ENCODE data around the gene PRADC1. TPM values are rescaled to one million over a fixed set of nuclear protein-coding genes. Genes with fewer than 3 reads are reported as not detected.

The PRADC1 gene
- total RNA-seq (2021) (11.4 to 12.9 TPM (median 12.2 TPM) in 3 replicates), Bru-seq, nascent RNA (percentile 51 among the genes with signal in this experiment)
- long read RNA-seq, experiment 1, transcript PRADC1-201 (5 exons, 1,083 nt), result major isoform, 24 of 26 reads
- long read RNA-seq, experiment 1, partial matches to known transcripts, result 1 of 26 reads
- long read RNA-seq, experiment 1, other reads (novel, unspliced or antisense), result 1 of 26 reads
- long read RNA-seq, experiment 2, transcript PRADC1-201 (5 exons, 1,083 nt), result major isoform, 10 of 15 reads
- long read RNA-seq, experiment 2, partial matches to known transcripts, result 5 of 15 reads
- long read RNA-seq, experiment 2, other reads (novel, unspliced or antisense), result 0 of 15 reads
- long read RNA-seq, experiment 3, partial matches to known transcripts, result 4 of 9 reads
- long read RNA-seq, experiment 3, other reads (novel, unspliced or antisense), result 1 of 9 reads

DNA sequence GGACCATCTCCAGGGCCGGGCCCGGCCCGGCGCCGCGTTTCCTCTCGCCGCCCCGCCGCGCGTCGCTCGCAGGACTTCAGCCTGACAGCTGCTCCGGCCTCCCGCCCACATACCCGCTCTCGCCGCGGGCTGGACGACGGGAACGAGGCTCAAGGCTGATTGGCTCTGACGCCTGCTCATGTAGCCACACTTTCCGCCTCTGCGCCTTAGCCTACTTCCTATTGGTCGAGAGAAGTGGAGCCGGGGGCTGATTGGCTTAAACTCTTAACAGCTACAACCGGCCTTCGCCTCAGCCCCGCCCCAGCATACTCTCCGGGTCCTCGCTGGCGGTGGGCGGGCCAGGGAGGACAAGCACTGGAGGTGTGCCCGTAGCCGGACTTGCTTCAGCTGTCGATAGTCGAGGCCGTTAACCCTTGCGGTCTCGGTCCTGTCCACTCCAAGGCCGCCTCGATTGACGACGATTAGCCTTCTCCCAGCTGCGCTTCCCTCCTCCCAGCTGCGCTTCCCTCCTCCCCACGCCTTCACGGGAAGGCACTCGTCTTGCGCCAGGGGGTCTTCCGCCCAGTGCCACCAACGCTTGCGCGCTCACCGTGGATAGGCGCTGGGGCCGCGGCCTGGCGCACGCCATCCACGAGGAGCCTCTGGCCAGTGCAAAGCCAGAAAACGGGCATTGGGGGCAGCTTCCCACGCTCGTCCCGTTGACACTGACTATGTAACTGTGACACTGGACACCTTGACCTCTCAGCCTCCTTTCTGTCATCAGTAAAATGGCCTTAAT, at the start of gene PRADC1:
Gene PRADC1, minus strand, starts transcription at position 86 of the 778 bp plus-strand sequence. Its CDS starts 79 bp downstream, at position 7.
- ChIA-PET POLR2A (interaction anchor here (0.5 to 2.1 kb wide), 12 partner anchors 10 to 144 kb away, joined by 3 to 7 read pairs (median 3); partner anchors contain the start of gene NOTO), CTCF (interaction anchor here (0.8 to 3.0 kb wide), 14 partner anchors 14 to 370 kb away, joined by 3 to 39 read pairs (median 4); partner anchors contain the start of genes EGR4 and SPR)
- Mint-ChIP-seq H3K4me1 (peaks cover 29% of the 10 kb centered on the region), H3K27ac (peak within 1 kb of the TSS; percentile 90), H3K36me3 (peaks cover 4% of the 10 kb centered on the region; the same call in 1 of the 2 replicates), H3K9me3 (no peaks in the 10 kb centered on the region), H3K27me3 (ENCODE audit: low read depth) (no peaks in the 10 kb centered on the region; the same call in 1 of the 2 replicates), H3K4me3 (peak within 1 kb of the TSS; percentile 100)
- DNase-seq (ENCODE audit: low spot score), result peak; percentile 98
- peak; percentile 93 for ATAC-seq
- TF ChIP-seq, protein P1, sequence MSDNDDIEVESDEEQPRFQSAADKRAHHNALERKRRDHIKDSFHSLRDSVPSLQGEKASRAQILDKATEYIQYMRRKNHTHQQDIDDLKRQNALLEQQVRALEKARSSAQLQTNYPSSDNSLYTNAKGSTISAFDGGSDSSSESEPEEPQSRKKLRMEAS (CRISPR knock-in tag; IDR thresholded peaks at IDR 0.05), result peak; percentile 80; the same call in 1 of the 2 replicates
- 0 out of 2 replicates have a peak, but pooled peaks have one; percentile 27 for TF ChIP-seq ETV6 (CRISPR knock-in tag; IDR thresholded peaks at IDR 0.05)
- peak; percentile 94 for TF ChIP-seq FOXK1 (CRISPR knock-in tag; IDR thresholded peaks at IDR 0.05)
- TF ChIP-seq MYBL2 (CRISPR knock-in tag; IDR thresholded peaks at IDR 0.05), result peak; percentile 52; the same call in 1 of the 2 replicates
- no peak for TF ChIP-seq EMX1 (CRISPR knock-in tag; IDR thresholded peaks at IDR 0.05)
- TF ChIP-seq RELA (CRISPR knock-in tag; IDR thresholded peaks at IDR 0.05; ENCODE audit: borderline replicate concordance), result 0 out of 2 replicates have a peak, but pooled peaks have one; percentile 14
- TF ChIP-seq, protein P2, sequence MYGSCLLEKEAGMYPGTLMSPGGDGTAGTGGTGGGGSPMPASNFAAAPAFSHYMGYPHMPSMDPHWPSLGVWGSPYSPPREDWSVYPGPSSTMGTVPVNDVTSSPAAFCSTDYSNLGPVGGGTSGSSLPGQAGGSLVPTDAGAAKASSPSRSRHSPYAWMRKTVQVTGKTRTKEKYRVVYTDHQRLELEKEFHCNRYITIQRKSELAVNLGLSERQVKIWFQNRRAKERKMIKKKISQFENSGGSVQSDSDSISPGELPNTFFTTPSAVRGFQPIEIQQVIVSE (CRISPR knock-in tag; IDR thresholded peaks at IDR 0.05; ENCODE audit: borderline replicate concordance), result no peak
- peak; percentile 73; the same call in 1 of the 2 replicates for TF ChIP-seq ZNF263 (CRISPR knock-in tag; IDR thresholded peaks at IDR 0.05; ENCODE audit: low read depth)
- no peak for TF ChIP-seq ZNF425 (CRISPR knock-in tag; conservative IDR thresholded peaks at IDR 0.05)
- TF ChIP-seq E2F5 (CRISPR knock-in tag; IDR thresholded peaks at IDR 0.05), result 0 out of 2 replicates have a peak, but pooled peaks have one; percentile 32
- 0 out of 2 replicates have a peak, but pooled peaks have one; percentile 33 for TF ChIP-seq NFE2L1 (CRISPR knock-in tag; IDR thresholded peaks at IDR 0.05)
- no peak for TF ChIP-seq GRHL2 (CRISPR knock-in tag; IDR thresholded peaks at IDR 0.05; ENCODE audit: insufficient replicate concordance, severe bottlenecking)
- no peak for TF ChIP-seq TEAD1 (CRISPR knock-in tag; IDR thresholded peaks at IDR 0.05)
- 0 out of 2 replicates have a peak, but pooled peaks have one; percentile 45 for TF ChIP-seq CREM (CRISPR knock-in tag; IDR thresholded peaks at IDR 0.05)
- peak; percentile 72; the same call in 1 of the 2 replicates for TF ChIP-seq SMAD3 (CRISPR knock-in tag; IDR thresholded peaks at IDR 0.05; ENCODE audit: borderline replicate concordance)
- TF ChIP-seq, protein P3, sequence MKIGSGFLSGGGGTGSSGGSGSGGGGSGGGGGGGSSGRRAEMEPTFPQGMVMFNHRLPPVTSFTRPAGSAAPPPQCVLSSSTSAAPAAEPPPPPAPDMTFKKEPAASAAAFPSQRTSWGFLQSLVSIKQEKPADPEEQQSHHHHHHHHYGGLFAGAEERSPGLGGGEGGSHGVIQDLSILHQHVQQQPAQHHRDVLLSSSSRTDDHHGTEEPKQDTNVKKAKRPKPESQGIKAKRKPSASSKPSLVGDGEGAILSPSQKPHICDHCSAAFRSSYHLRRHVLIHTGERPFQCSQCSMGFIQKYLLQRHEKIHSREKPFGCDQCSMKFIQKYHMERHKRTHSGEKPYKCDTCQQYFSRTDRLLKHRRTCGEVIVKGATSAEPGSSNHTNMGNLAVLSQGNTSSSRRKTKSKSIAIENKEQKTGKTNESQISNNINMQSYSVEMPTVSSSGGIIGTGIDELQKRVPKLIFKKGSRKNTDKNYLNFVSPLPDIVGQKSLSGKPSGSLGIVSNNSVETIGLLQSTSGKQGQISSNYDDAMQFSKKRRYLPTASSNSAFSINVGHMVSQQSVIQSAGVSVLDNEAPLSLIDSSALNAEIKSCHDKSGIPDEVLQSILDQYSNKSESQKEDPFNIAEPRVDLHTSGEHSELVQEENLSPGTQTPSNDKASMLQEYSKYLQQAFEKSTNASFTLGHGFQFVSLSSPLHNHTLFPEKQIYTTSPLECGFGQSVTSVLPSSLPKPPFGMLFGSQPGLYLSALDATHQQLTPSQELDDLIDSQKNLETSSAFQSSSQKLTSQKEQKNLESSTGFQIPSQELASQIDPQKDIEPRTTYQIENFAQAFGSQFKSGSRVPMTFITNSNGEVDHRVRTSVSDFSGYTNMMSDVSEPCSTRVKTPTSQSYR (CRISPR knock-in tag; IDR thresholded peaks at IDR 0.05), result no peak
- no peak for TF ChIP-seq OVOL2 (CRISPR knock-in tag; IDR thresholded peaks at IDR 0.05; ENCODE audit: borderline replicate concordance)
- TF ChIP-seq, protein P4, sequence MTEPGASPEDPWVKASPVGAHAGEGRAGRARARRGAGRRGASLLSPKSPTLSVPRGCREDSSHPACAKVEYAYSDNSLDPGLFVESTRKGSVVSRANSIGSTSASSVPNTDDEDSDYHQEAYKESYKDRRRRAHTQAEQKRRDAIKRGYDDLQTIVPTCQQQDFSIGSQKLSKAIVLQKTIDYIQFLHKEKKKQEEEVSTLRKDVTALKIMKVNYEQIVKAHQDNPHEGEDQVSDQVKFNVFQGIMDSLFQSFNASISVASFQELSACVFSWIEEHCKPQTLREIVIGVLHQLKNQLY (CRISPR knock-in tag; IDR thresholded peaks at IDR 0.05), result no peak
- TF ChIP-seq, protein P5, sequence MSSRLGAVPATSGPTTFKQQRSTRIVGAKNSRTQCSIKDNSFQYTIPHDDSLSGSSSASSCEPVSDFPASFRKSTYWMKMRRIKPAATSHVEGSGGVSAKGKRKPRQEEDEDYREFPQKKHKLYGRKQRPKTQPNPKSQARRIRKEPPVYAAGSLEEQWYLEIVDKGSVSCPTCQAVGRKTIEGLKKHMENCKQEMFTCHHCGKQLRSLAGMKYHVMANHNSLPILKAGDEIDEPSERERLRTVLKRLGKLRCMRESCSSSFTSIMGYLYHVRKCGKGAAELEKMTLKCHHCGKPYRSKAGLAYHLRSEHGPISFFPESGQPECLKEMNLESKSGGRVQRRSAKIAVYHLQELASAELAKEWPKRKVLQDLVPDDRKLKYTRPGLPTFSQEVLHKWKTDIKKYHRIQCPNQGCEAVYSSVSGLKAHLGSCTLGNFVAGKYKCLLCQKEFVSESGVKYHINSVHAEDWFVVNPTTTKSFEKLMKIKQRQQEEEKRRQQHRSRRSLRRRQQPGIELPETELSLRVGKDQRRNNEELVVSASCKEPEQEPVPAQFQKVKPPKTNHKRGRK (CRISPR knock-in tag; IDR thresholded peaks at IDR 0.05; ENCODE audit: borderline replicate concordance), result no peak
- TF ChIP-seq ZNF396 (CRISPR knock-in tag; IDR thresholded peaks at IDR 0.05; ENCODE audit: borderline replicate concordance), result no peak
- no peak for TF ChIP-seq TCF7 (CRISPR knock-in tag; IDR thresholded peaks at IDR 0.05; ENCODE audit: low read depth)
- TF ChIP-seq NFYB (CRISPR knock-in tag; conservative IDR thresholded peaks at IDR 0.05; ENCODE audit: low read depth), result peak; percentile 93
- TF ChIP-seq SP1 (CRISPR knock-in tag; conservative IDR thresholded peaks at IDR 0.05), result peak; percentile 88

All from WTC11 (cell line).